IMR-90 (cell line): ENCODE data around the gene CDH23.

ENCODE experiments used
- BHLHE40 ChIP-seq: fragments of 150-350 bp; IDR thresholded peaks from 2 replicates; pipeline ENCODE4 v1.6.1; 2016; ENCODE audit warnings: mild to moderate bottlenecking, low read depth, low read length
- CEBPB ChIP-seq: IDR thresholded peaks from 2 replicates; pipeline ENCODE4 v1.6.1; 2012; ENCODE audit warnings: low read depth, low read length, improper control_type of control experiment
- CHD1 ChIP-seq: IDR thresholded peaks from 2 replicates; pipeline ENCODE4 v1.6.1; 2012; ENCODE audit warnings: low read depth, low read length, improper control_type of control experiment
- FOS ChIP-seq: fragments of 150-350 bp; IDR thresholded peaks from 2 replicates; pipeline ENCODE4 v1.6.1; 2016; ENCODE audit warnings: low read depth, low read length
- MAFK ChIP-seq: IDR thresholded peaks from 2 replicates; pipeline ENCODE4 v1.6.1; 2012; ENCODE audit warnings: low read depth, low read length, improper control_type of control experiment
- MAZ ChIP-seq: IDR thresholded peaks from 2 replicates; pipeline ENCODE4 v1.6.1; 2012; ENCODE audit warnings: low read depth, mild to moderate bottlenecking, low read length, improper control_type of control experiment, moderate library complexity, borderline replicate concordance
- MXI1 ChIP-seq: IDR thresholded peaks from 2 replicates; pipeline ENCODE4 v1.6.1; 2012; ENCODE audit warnings: low read depth, mild to moderate bottlenecking, low read length, moderate library complexity, borderline replicate concordance
- POLR2A ChIP-seq: IDR thresholded peaks from 2 replicates; pipeline ENCODE4 v1.6.1; 2012; ENCODE audit warnings: mild to moderate bottlenecking, low read depth, low read length
- RAD21 ChIP-seq: IDR thresholded peaks from 2 replicates; pipeline ENCODE4 v1.6.1; 2012; ENCODE audit warnings: low read length, improper control_type of control experiment
- RCOR1 ChIP-seq: IDR thresholded peaks from 2 replicates; pipeline ENCODE4 v1.6.1; 2012; ENCODE audit warnings: mild to moderate bottlenecking, low read length, improper control_type of control experiment; ENCODE audit not compliant: insufficient replicate concordance
- RFX5 ChIP-seq: IDR thresholded peaks from 2 replicates; pipeline ENCODE4 v1.8.0; 2012; ENCODE audit warnings: low read depth, mild to moderate bottlenecking, low read length, moderate library complexity
- SMC3 ChIP-seq: fragments of 150-350 bp; IDR thresholded peaks from 2 replicates; pipeline ENCODE4 v1.6.1; 2016; ENCODE audit warnings: low read depth, mild to moderate bottlenecking, antibody characterized with exemption, low read length, moderate library complexity
- TF ChIP-seq, protein P1 (sequence below): conservative IDR thresholded peaks from 2 replicates; pipeline ENCODE4 v1.5.1; 2012; ENCODE audit warnings: mild to moderate bottlenecking, low read depth, low read length, improper control_type of control experiment
- TF ChIP-seq, protein P2 (sequence below): fragments of 150-350 bp; IDR thresholded peaks from 2 replicates; pipeline ENCODE4 v1.6.1; 2016; ENCODE audit warnings: low read depth, mild to moderate bottlenecking, low read length, moderate library complexity, borderline replicate concordance

DNA sequence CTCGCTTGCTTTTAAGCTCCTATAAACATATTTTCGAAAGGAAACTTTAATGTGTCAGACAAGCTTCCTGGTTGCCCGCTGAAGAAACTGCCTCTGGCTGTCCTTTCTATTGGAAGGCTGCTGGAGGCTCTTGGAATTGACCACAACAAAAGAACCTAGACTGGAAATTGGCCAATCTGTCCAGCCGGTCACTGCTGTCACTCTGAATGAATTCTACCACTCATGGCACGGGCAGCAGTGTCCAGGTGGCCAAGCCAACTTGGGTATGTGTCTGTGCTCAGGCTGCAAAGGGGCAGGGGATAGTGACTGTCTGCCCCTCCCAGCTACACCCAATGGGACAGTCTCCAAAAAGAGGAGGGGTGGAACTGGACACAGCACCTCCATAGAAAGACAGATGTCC, 57.6 kb downstream of the CDH23 start:
- no peak for TF ChIP-seq MAFK
- TF ChIP-seq, protein P1, sequence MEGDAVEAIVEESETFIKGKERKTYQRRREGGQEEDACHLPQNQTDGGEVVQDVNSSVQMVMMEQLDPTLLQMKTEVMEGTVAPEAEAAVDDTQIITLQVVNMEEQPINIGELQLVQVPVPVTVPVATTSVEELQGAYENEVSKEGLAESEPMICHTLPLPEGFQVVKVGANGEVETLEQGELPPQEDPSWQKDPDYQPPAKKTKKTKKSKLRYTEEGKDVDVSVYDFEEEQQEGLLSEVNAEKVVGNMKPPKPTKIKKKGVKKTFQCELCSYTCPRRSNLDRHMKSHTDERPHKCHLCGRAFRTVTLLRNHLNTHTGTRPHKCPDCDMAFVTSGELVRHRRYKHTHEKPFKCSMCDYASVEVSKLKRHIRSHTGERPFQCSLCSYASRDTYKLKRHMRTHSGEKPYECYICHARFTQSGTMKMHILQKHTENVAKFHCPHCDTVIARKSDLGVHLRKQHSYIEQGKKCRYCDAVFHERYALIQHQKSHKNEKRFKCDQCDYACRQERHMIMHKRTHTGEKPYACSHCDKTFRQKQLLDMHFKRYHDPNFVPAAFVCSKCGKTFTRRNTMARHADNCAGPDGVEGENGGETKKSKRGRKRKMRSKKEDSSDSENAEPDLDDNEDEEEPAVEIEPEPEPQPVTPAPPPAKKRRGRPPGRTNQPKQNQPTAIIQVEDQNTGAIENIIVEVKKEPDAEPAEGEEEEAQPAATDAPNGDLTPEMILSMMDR: no peak
- TF ChIP-seq POLR2A: no peak
- no peak for TF ChIP-seq RFX5
- no peak for TF ChIP-seq CHD1
- no peak for TF ChIP-seq RAD21
- TF ChIP-seq, protein P2, sequence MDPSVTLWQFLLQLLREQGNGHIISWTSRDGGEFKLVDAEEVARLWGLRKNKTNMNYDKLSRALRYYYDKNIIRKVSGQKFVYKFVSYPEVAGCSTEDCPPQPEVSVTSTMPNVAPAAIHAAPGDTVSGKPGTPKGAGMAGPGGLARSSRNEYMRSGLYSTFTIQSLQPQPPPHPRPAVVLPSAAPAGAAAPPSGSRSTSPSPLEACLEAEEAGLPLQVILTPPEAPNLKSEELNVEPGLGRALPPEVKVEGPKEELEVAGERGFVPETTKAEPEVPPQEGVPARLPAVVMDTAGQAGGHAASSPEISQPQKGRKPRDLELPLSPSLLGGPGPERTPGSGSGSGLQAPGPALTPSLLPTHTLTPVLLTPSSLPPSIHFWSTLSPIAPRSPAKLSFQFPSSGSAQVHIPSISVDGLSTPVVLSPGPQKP: no peak
- TF ChIP-seq SMC3: no peak
- no peak for TF ChIP-seq CEBPB
- no peak for TF ChIP-seq MAZ
- TF ChIP-seq RCOR1: no peak
- TF ChIP-seq FOS: no peak
- no peak for TF ChIP-seq BHLHE40
- TF ChIP-seq MXI1: no peak
